HL-60 (cell line): ENCODE results near the gene MRPL21.

Experiments
- POLR2AphosphoS5 ChIP-seq: IDR thresholded peaks from 2 replicates; pipeline ENCODE4 v1.6.1; 2012; ENCODE audit warnings: low read depth
- TF ChIP-seq, protein P1 (sequence below): IDR thresholded peaks from one replicate; pipeline ENCODE4 v1.5.1; 2011; ENCODE audit warnings: low read length, control low read depth, inconsistent platforms; ENCODE audit not compliant: insufficient read depth
- TF ChIP-seq, protein P2 (sequence below): IDR thresholded peaks from 2 replicates; pipeline ENCODE4 v1.6.1; 2012; ENCODE audit warnings: low read depth; ENCODE audit not compliant: insufficient replicate concordance

- TF ChIP-seq, protein P1, sequence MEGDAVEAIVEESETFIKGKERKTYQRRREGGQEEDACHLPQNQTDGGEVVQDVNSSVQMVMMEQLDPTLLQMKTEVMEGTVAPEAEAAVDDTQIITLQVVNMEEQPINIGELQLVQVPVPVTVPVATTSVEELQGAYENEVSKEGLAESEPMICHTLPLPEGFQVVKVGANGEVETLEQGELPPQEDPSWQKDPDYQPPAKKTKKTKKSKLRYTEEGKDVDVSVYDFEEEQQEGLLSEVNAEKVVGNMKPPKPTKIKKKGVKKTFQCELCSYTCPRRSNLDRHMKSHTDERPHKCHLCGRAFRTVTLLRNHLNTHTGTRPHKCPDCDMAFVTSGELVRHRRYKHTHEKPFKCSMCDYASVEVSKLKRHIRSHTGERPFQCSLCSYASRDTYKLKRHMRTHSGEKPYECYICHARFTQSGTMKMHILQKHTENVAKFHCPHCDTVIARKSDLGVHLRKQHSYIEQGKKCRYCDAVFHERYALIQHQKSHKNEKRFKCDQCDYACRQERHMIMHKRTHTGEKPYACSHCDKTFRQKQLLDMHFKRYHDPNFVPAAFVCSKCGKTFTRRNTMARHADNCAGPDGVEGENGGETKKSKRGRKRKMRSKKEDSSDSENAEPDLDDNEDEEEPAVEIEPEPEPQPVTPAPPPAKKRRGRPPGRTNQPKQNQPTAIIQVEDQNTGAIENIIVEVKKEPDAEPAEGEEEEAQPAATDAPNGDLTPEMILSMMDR, result no peak
- TF ChIP-seq, protein P2, sequence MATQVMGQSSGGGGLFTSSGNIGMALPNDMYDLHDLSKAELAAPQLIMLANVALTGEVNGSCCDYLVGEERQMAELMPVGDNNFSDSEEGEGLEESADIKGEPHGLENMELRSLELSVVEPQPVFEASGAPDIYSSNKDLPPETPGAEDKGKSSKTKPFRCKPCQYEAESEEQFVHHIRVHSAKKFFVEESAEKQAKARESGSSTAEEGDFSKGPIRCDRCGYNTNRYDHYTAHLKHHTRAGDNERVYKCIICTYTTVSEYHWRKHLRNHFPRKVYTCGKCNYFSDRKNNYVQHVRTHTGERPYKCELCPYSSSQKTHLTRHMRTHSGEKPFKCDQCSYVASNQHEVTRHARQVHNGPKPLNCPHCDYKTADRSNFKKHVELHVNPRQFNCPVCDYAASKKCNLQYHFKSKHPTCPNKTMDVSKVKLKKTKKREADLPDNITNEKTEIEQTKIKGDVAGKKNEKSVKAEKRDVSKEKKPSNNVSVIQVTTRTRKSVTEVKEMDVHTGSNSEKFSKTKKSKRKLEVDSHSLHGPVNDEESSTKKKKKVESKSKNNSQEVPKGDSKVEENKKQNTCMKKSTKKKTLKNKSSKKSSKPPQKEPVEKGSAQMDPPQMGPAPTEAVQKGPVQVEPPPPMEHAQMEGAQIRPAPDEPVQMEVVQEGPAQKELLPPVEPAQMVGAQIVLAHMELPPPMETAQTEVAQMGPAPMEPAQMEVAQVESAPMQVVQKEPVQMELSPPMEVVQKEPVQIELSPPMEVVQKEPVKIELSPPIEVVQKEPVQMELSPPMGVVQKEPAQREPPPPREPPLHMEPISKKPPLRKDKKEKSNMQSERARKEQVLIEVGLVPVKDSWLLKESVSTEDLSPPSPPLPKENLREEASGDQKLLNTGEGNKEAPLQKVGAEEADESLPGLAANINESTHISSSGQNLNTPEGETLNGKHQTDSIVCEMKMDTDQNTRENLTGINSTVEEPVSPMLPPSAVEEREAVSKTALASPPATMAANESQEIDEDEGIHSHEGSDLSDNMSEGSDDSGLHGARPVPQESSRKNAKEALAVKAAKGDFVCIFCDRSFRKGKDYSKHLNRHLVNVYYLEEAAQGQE, result no peak
- no peak for TF ChIP-seq POLR2AphosphoS5
Measured at GRCh38 chr11:68868221-68868835, 35.3 kb downstream of the MRPL21 start.
